C4-2B (cell line): ENCODE measurements around the gene SEMA3E.

Experiments
- H3K27ac ChIP-seq: fragments of 450-650 bp; 2 replicates; pipeline ENCODE4 v1.5.1; 2017
- ZFX ChIP-seq: fragments of 450-650 bp; IDR thresholded peaks from 2 replicates; pipeline ENCODE4 v1.6.1; 2017
- TF ChIP-seq, protein P1 (sequence below): fragments of 450-650 bp; conservative IDR thresholded peaks from 2 replicates; pipeline ENCODE4 v1.5.1; 2017; ENCODE audit warnings: mild to moderate bottlenecking

SEMA3E gene

DNA sequence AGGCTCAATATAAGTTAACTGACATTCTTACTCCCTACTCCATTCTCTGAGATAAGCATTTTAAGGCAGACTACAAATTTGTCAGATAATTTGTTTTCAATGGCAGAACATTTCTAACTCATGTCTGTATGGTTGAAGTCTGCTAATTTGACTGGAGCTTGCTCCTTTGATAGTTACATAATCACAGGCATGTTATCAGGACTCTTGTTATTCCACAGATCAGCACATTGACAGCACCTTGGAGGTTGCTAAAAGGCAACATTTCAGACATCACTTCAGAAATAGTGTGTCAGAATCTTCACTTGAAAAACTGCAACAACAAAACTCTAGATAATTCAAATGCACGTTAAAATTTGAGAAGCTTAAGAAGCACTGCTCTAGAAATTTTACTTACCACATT is 327.9 kb downstream of the SEMA3E start:
- H3K27ac ChIP-seq, result no peak overlapping the region
- TF ChIP-seq, protein P1, sequence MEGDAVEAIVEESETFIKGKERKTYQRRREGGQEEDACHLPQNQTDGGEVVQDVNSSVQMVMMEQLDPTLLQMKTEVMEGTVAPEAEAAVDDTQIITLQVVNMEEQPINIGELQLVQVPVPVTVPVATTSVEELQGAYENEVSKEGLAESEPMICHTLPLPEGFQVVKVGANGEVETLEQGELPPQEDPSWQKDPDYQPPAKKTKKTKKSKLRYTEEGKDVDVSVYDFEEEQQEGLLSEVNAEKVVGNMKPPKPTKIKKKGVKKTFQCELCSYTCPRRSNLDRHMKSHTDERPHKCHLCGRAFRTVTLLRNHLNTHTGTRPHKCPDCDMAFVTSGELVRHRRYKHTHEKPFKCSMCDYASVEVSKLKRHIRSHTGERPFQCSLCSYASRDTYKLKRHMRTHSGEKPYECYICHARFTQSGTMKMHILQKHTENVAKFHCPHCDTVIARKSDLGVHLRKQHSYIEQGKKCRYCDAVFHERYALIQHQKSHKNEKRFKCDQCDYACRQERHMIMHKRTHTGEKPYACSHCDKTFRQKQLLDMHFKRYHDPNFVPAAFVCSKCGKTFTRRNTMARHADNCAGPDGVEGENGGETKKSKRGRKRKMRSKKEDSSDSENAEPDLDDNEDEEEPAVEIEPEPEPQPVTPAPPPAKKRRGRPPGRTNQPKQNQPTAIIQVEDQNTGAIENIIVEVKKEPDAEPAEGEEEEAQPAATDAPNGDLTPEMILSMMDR, result no peak

DNA sequence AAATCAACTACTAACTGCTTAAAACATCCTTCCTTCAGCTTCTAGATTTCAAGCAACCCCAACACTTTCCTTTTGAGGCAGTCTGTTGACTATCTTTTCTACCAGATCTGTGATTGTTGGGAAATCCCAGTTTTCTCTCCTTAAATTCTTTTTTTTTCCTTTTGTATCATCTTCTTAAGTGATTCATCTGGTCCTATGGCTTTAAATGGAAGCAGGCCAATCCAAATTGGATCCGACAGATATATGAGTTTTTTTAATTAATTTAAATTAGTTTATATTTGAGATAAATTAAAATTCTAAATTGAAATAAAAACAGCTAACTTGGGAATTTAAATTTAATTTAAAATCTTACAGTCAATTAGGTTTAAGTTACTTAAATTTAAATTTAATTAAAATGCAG is 335.0 kb downstream of the SEMA3E start:
- no peak overlapping the region for H3K27ac ChIP-seq
- TF ChIP-seq ZFX, result no peak
- TF ChIP-seq, protein P1, result no peak
